Fibroblast of lung (primary cell): ENCODE data around the gene FMN1.

Experiments used
- EZH2 ChIP-seq: IDR thresholded peaks from 2 replicates; pipeline ENCODE4 v1.5.1; 2012; ENCODE audit warnings: low read length, control low read depth, mild to moderate bottlenecking; ENCODE audit errors: missing control alignments
- TF ChIP-seq, protein P1 (sequence below), 2 donors: IDR thresholded peaks in 1 of 2; conservative IDR thresholded peaks in 1 of 2; 1 replicate in 1 of 2; 2 replicates in 1 of 2; pipeline ENCODE4 v1.5.1; 2011 to 2012; ENCODE audit warnings: low read length in 2 of 2, control low read depth in 1 of 2, inconsistent platforms in 1 of 2, low read depth in 1 of 2, mild to moderate bottlenecking in 1 of 2

DNA sequence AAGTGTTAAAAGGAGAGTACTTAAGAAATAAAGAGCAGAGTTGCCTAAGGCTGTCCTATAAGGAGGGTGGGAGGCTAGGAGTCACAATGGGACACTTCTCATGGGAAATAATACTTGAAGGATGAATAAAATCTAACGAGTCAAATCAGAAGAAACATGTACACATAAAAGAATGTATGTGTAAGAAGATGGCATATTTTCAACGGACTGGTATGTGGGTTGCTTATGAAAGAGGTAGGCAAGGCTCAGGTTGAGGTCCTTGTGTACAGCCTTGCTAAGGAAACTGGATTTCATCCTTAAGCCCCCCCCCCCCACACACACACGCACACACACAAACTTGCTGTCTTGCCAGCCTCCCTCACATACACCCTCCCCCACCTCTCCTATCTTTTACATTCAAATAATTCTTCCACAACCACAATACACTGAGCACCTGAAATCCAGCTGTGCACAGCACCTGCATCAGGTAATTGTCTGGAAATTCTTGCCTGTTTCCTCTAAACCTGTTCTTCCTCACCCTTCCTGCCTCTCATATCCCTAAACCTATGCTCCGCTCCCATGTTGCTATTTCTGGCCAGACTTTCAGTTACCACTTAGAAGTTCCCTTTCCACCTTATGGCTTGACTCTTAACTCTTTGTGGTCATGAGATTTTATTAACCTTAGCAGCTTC is 79.2 kb downstream of the FMN1 start:
- TF ChIP-seq, protein P1, sequence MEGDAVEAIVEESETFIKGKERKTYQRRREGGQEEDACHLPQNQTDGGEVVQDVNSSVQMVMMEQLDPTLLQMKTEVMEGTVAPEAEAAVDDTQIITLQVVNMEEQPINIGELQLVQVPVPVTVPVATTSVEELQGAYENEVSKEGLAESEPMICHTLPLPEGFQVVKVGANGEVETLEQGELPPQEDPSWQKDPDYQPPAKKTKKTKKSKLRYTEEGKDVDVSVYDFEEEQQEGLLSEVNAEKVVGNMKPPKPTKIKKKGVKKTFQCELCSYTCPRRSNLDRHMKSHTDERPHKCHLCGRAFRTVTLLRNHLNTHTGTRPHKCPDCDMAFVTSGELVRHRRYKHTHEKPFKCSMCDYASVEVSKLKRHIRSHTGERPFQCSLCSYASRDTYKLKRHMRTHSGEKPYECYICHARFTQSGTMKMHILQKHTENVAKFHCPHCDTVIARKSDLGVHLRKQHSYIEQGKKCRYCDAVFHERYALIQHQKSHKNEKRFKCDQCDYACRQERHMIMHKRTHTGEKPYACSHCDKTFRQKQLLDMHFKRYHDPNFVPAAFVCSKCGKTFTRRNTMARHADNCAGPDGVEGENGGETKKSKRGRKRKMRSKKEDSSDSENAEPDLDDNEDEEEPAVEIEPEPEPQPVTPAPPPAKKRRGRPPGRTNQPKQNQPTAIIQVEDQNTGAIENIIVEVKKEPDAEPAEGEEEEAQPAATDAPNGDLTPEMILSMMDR (conservative IDR thresholded peaks at IDR 0.05 in 1 of 2, IDR thresholded peaks at IDR 0.05 in 1 of 2; ENCODE audit: low read depth in 1 of 2, low read length in 2 of 2): no peak
- TF ChIP-seq EZH2: no peak
